GM19467 (cell line): Measurements from ENCODE around the gene ACVR1B.

Experiments
- ATAC-seq: cut with Tn5 transposase; IDR thresholded peaks from one replicate; pipeline ENCODE4 v1.9.1; 2021; ENCODE audit warnings: mild to moderate bottlenecking, moderate library complexity; ENCODE audit not compliant: unreplicated experiment

The ACVR1B gene

DNA sequence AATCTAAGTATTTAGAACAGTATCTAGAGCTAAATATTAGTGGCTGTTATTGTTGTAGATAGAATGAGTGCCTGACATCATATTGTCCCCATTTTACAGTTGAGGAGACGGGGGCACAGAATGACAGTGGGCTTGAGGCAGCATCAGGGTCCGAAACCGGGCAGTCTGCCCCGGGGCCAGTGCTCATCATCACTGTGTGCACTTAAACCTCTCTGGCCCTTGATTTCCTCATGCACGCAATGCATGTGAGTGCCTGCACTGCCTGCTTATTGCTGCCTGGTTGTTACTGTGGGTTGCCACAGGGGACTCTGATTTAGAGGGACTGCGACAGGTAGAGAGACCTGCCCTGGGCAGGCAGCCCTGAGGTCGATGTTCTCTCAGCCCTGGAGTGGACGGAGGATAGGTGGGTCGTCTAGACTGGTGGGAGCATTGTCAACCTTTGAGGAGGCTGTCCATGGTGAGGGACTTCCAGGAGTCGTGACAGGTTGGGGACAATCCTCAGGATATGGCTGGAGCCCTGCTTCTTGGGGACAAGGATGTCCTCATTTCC, 34.4 kb upstream of the ACVR1B start:
- no peak for ATAC-seq

DNA sequence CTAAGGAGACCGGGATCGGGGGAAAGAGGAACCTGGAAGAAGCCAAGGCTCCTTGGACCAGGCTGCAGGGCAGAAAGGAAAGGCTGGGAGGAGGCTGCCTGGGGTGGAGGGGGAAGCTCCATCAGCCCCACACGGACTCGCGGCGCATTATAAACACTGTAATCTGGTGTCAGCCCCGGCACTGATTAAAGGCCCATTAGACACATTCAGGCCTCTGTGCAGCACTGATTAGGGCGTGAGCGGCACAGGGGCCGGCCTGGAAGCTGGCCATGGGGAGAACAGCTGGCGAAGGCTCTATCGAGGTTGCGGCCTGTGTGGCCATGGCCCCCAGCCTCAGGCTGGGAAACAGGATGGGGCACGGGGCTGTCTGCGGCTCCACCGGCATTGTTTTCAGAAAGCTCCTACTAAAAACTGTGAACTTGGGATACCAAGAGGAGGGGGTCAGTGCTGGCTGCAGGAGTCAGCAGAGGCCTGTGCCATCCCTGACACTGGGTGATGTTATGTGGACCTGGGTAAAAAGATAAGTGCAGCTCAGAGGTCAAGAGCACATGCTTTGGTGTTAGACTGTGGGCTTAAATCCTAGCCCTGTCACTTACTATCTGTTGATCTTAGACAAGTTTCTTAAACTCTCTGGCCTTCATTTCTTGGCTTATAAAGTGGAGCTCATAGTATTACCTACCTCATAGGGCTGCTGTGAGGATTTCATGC, 33.6 kb upstream of the ACVR1B start:
- no peak for ATAC-seq

DNA sequence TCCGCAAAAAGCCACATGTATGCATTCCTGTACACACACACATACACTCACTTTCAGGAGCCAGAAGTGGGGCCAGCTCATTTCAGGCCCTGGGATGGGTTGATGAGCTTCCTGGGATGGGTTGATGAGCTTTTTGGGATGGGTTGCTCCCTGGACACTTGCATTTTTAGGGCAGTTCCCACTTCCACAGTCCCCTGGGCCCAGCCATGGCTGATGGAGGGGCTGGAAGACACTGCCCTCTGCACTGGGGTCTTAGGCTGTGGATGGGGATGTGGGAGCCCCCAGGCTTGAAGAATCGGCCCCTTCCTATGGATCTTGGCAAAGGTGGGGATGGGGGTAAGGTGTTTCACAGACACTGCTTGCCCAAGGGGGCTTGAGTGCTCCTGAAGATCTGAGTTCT, 31.5 kb upstream of the ACVR1B start:
- ATAC-seq = no peak

DNA sequence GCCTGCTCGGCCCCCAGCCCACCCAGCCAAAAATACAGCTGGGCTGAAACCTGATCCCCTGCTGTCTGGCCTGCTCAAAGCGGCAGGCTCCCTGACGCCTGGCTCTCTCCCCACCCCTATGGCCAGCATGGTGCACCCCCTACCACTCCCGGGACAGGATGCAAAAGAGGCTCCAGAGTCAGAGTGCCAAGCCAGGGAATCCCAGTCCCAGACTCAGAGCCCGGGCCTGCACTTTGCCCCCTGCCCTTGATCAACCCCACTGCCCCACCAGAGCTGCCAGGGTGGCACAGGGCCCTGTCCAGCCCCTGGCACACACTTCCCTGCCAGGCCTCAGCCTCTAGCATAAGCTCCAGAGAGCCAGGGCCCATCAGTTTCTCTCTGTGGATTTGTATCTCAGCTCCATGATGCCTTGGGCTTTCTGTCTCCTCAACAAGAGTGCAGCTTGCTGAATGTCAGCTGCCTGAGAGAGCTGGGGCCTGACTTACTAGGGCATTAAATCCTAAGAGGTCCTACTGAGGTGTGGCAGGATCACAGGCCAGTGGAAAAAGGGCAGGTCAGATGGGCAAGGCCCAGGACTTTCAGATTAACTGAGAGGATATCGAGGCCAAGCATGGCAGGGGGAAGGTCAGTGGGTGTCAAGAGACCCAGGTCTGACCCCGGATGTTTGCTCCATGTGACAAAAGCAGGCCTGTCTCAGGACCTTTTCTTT, 30.3 kb upstream of the ACVR1B start:
- no peak for ATAC-seq

DNA sequence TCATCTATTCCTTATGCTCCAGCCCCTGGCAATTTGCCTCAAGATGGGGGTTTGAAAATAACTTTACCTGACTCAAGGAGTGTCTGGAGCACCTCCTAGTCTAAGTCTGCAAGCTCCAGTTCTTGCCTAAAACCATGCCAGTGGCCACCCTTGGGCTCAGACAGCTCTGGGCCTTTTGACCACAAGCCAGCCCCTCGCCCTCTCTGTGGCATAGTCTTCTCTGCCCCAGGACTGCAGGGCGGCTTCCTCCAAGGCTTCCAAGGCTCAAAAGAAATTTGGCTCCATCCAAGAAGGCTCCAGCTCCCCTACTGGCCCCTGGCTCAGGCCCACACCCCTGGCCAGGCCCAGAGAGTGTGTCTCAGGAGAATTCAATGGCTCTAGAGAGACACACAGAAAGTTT, 29.4 kb upstream of the ACVR1B start:
- ATAC-seq = no peak

DNA sequence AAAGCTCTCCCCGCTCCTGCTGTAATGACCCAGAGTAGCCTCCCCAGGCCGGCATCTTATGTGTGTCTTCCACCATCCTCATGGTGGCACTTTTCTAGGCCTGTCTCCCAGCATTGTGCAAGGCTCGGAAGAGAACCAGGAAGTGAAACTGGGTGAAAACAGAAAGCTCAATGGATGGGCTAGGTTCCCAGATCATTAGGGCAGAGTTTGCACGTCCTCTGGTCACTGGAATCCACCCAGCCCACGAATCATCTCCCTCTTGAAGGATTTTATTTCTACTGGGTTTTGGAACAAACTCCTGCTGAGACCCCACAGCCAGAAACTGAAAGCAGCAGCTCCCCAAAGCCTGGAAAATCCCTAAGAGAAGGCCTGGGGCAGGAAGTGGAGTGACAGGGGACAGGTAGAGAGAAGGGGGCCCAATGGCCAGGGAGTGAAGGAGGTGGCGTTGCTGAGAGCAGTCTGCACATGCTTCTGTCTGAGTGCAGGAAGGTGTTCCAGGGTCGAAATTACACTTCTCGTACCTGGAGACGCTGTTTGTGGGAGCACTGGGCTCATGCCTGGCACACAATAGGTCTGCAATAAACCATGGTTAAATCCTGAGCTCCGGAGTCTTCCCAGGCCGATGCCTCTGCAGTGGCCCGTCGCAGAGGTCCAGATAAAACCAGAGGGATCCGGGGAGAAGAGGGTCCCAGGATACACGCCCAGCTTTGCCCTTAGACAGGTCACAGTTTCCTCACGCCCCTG, 28.6 kb upstream of the ACVR1B start:
- no peak for ATAC-seq

DNA sequence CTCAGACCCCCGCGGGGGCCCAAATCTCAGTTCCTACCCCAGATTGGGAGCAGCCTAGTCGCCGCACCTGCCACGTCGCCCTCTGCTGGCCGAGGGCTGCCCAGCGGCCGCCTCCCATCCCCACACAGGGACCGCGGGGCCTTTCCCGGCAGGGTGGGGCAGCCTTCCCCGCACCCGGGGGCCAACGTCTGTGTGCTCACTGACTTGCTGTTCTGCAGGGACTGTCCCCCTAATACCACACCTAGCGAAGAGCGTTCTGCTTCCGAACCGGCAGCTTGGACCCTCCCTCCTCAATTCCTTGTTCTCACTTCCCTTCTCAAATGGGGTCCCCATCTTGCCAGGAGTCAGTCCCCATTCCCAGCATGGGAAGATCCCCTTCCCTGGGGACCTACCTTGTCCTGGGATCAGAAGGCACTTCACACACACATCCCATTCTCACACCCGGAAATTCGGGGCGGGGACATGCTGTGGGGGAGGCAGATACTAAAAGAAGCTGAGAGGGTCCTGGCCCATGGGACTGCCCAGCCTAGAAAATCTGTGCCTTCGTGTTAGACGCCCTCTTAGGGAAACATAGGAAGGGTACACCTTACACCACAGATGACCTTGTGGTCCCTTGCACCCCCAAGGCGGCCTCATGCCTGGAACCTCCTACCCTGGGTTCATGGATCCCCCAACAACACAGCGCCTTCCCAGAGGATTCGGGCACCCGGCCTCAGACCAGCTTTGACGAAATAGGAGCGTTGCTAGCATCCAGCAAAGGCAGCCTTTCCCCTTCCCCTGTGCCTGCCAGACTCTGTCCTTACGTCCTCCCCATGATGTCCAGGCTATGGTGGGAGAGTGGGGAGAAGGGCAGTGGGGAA, 27.8 kb upstream of the ACVR1B start:
- no peak for ATAC-seq

DNA sequence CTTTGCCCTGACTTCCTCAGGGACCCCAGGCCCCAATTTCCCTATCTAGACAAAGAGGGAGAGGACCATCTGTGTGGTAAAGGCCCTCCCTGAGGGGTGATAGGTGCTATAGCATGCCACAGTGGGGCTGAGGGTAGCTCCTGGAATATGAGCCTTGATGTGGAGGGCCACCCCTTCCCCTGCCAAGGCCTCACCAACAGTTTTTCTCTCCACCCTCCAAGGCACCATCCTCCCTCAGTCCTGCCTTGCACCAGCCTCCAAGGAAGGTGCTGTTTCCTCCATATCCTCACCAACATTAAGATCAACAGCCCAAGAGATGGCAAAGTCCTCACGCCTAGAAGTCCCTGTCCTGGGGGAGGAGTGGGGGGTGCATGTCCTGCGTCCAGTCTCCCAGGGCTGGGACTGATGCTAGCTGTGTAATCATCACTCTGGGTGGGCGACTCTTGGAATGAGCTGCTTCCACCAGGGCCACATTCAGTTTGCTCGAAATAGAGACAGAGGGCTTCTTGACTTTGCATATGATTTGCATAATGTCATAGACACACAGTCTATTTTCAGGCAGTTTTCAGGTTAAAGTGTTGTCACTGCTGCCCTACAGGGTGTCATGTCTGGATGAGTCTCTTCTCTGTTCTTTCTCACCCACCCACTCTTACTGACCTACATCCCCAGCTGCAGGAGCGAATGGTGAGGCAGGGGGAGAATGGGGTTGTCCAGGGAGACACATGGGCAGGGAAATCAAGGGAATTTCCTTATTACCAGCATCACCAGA, 26.8 kb upstream of the ACVR1B start:
- no peak for ATAC-seq

DNA sequence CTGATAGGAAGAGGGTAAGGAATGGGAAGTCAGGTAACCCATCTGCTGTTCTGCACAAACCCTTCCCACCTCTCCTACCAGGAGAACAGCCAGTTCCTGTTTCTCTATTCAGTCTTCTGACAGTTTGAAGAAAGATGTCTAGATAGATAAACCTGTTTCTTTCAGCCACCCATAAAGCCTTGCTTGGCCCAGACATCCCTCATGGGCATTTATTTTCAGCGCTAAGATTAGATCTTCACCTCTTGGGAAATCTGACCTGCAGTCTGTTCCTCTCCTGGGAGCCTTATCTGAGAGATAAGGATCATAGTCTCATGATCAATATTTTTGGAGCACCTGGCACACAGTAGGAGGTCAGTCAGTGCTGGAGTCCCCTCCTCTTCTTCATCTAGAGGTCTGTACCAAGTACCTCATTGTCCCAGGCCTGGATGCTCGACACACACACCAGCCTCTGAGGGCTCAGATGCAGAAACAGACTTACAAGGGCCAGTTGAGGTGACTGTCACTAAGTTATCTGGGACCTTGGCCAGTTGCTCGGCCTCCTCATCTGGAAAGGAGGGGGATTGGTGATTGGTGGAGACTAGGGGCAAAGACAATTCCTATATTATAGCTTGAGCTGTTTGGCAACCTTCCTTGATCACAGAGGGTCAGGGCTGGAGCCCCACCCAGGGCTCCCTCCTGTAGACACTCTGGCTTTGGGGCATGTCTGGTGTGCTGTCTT, 26.0 kb upstream of the ACVR1B start:
- no peak for ATAC-seq

DNA sequence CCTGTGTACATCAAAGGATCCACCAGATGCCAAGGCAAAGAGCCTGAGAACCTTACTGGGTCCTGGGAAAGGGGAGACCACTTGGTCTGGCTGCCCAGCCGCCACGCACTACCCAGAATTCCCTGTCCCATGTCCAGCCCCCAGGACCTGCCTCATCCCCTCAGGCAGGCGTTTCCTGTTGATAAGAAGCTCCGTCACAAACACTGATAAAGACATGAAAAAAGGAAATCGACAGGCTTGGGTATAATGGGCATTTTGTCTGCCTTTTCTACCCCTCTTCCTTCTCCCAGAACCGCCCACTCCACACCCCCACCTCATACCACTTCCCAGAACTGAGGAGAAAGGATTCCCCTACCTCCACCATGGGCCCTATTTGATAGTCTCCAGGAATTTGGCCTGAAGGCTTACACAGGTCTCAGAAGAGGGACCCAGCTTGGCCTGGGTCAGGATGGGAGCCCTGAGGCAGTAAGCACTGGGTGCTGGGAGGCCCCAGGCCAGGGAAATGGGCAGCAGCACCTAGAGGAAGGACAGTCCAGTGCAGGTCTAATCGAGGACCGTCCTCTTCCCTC, 25.4 kb upstream of the ACVR1B start:
- ATAC-seq = no peak

DNA sequence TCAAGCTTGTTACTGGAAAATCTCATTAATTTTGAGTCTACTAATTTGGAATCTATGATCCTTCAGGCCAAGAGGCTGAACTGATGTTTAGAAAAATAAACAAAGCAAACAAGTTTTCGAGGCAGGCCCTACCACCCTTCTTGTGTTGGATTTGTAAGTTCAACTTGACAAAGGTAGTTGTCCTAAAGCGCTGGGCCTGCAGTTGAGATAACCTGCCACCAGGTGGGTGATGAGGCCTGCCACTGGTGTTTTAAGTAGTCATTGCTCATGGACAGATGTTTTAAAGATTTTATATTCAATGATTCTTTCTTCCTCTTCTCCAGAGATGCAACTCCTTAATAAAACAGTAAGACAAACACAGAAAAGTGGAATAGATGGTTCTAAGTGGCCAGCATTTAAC, 24.8 kb upstream of the ACVR1B start:
- ATAC-seq = no peak

DNA sequence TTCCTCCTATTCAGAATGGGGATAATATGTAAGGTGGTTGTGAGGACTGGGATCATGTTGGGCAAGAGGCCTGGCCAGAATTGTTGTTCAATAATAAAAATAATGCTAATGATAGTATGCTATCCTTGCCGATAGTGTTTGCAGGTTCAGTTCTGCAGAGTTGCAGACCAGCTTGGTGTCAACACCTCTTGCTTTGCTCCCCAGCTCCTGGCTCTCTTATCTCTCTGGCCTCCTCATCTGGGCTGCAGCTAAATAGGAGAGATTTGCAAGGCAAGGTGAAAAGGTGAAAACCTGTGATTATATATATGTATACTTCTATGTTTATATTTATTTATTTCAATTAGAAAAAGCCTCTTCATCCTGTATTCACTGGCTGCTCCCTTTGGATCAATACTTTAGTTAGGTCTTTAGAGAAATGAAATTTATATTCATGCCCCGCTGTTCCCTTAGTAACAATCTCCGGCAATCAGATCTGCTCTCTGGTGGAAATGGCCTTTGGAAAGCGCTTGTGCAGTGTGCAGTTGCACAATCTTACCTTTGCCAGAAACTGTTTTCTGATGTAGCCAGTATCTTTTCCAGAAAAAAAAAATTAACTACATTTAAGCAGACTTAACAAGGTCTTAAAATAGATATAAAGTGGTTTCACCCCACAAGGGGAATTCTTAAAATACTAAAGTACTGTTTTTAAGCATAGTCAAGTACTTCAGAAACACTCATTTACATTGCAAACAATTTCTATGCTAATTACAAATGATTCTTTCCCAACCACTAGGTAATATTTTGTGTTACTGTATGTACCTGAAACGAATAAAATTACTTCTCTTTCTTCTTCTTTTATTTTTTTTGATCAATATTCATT, 19.1 kb upstream of the ACVR1B start:
- ATAC-seq = no peak

DNA sequence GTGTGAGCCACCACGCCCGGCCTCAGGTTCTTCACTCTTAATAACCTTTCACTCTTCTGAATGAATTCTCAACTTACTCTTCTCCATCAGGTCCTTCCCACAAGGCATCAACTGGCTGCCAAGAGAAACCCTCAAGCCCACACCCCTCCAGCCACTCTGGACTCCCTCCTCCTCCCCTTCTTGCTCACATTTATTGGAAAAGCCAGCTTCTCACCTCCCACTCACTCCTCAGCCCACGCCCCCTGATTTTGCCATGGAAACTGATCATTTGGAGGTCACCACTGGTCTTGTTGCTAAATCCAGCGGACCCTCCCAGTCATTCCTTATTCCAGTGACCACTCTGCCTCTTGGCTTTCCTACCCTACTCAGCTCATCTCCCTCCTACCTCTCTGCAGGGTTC, 17.4 kb upstream of the ACVR1B start:
- no peak for ATAC-seq

DNA sequence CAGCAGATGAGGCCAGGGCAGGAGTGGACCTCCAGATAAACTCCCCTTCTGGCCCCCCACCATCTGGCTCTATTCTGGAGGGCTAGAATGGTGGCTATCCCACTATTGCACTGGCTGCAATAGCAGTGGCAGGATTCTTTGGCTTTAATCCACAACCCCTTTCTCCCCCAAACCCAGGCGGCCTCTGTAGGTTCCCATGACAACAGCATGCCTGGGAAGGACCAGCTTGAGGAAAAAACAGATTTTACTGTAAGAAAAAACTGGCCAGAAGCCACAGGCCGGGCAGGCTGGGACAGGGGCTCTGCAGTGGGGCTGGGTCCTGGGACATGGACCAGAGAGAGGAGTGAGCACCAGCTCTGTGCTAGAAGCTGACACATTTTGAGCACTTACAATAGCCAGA, 13.6 kb upstream of the ACVR1B start:
- no peak for ATAC-seq

DNA sequence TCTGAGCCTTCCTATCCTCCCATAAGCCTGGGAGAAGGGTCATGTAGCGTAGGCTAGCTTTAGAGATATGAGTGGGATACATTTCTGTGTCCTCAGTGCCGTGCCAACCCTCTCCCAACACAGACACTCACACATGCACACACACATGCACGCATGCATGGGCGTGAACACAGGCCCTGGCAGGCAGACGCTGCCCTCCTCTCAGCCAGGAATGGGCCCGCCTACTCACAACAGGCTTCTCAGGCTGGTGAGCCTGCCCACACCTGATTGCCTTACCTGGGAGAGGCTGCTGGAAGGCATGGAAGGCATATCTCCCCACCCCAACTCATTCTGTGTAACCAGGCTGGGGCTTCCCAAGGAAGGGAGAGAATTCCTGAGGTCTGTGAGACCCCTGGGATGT, 12.8 kb upstream of the ACVR1B start:
- ATAC-seq = no peak

DNA sequence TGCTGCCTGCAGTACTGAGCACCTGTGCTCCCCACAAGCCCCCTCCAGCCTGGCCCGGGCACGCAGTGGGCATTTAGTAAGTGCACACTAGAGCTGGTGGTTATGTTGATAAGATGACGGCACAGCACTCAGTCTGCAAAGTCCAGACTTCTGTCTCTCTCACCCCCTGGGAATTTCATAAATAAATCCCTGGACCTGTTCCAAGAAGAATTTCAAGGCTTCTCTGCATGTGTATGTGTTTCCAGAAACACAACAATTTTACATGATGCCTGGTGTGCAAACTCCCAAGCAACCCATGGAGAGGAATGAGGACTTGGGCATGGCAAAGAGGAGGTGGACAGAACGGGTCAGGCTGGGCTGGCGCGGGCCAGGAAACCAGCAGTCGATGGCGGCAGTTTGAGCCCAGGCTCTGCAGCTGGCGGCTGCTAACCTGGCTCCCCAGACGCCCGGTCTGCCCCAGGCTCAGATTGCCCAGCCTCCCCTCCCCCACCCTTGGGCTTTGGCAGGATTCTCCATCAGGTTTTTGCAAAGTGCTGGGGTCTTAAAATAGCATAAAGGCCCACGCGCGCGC, 10.4 kb upstream of the ACVR1B start:
- no peak for ATAC-seq

DNA sequence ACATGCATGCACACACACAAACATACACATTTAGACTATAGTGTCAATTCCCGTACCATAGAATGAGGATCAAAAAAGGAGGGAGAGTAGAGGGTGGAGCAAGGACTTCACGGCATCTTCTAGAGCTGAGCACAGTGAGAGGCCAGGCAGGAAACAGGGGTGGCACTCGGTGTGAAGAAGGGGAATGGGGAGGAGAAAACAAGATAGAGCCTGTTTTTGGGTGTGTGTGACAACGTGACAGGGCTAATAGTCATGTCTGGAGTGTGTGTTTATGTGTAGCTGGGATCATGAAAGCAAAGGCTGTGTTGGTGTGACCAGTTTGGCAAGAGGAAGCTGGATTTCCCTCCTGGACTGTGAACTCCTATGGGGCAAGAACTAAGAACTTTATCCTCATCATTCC, 9.9 kb upstream of the ACVR1B start:
- ATAC-seq = no peak

DNA sequence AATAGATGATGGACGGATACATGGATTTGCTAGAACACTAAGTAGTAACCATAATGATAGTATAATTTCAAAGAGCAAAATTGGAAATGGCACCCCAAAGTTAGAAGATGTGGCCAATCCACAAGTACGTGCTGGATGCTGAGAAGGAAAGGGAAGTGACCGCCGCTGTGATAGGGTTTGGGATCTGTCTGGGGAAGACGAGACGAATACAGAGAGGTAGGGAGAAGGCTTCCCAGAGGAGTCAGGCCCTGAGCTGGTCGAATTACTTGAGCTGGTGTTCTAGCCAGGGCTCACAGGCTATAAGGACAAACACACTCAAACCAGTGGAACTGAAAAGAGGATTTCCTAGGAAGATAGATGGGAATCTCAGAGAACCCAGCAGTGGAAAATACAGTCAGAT, 9.4 kb upstream of the ACVR1B start:
- ATAC-seq = no peak
